Right lobe of liver (tissue), 4 donors: ENCODE results near the gene HOXC10.

Experiments
- POLR2A ChIP-seq: fragments of 450-650 bp; IDR thresholded peaks from one replicate; pipeline ENCODE4 v1.6.1; 2017; ENCODE audit warnings: antibody characterized with exemption, mild to moderate bottlenecking
- TF ChIP-seq, protein P1 (sequence below), 4 donors: fragments of 200-600 bp in 3 of 4; fragments of 450-650 bp in 1 of 4; IDR thresholded peaks; one replicate each; pipeline versions ENCODE4 v1.5.1 to v1.8.0; 2016 to 2022; ENCODE audit warnings: antibody characterized with exemption in 4 of 4, mild to moderate bottlenecking in 2 of 4
- donor health status: DM: no; HTN: no; CAD: no.
- donor health status: DM: no; HTN: no; CAD: no.
- donor health status: DM: no; HTN: yes; CAD: no.

DNA sequence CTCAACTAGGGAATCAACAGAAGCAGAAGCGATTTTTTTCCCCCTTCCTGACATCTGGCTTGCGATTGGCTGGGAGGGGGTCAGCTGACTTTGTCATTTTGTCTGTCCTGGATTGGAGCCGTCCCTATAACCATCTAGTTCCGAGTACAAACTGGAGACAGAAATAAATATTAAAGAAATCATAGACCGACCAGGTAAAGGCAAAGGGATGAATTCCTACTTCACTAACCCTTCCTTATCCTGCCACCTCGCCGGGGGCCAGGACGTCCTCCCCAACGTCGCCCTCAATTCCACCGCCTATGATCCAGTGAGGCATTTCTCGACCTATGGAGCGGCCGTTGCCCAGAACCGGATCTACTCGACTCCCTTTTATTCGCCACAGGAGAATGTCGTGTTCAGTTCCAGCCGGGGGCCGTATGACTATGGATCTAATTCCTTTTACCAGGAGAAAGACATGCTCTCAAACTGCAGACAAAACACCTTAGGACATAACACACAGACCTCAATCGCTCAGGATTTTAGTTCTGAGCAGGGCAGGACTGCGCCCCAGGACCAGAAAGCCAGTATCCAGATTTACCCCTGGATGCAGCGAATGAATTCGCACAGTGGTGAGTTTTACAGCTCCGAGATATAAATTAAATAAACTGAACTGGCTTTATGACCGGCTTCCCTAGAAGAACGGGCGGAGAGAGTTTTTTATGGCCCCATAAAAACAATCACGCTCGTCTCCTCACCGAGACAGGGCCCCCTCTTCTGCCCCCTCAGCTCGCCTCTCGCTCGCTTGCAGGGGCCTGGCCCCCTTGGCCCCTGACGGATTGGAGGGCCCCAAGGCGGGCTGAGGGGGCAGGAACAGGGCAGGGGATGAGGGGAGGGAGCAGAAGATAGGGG, 43.6 kb downstream of the HOXC10 start, which contains the start of gene HOXC6:
- TF ChIP-seq POLR2A = no peak
- TF ChIP-seq, protein P1, sequence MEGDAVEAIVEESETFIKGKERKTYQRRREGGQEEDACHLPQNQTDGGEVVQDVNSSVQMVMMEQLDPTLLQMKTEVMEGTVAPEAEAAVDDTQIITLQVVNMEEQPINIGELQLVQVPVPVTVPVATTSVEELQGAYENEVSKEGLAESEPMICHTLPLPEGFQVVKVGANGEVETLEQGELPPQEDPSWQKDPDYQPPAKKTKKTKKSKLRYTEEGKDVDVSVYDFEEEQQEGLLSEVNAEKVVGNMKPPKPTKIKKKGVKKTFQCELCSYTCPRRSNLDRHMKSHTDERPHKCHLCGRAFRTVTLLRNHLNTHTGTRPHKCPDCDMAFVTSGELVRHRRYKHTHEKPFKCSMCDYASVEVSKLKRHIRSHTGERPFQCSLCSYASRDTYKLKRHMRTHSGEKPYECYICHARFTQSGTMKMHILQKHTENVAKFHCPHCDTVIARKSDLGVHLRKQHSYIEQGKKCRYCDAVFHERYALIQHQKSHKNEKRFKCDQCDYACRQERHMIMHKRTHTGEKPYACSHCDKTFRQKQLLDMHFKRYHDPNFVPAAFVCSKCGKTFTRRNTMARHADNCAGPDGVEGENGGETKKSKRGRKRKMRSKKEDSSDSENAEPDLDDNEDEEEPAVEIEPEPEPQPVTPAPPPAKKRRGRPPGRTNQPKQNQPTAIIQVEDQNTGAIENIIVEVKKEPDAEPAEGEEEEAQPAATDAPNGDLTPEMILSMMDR (IDR thresholded peaks at IDR 0.05) = no peak
